Neuronal stem cell (in vitro differentiated cells): Measurements from ENCODE around the gene DXO.

Experiments
- DNase-seq: peaks from one replicate; pipeline ENCODE4 v3.0.0-alpha.2; 2013; ENCODE audit warnings: low spot score
- H2AFZ ChIP-seq: one replicate; pipeline ENCODE4 v1.6.1; 2013; ENCODE audit warnings: mild to moderate bottlenecking, low read length, inconsistent platforms
- H2AK5ac ChIP-seq: 2 replicates; pipeline ENCODE4 v1.6.1; 2013; ENCODE audit warnings: low read depth, mild to moderate bottlenecking, inconsistent platforms, low read length, moderate library complexity, mixed read lengths
- H2BK120ac ChIP-seq: 2 replicates; pipeline ENCODE4 v1.6.1; 2013; ENCODE audit warnings: low read depth, mild to moderate bottlenecking, inconsistent platforms, low read length, moderate library complexity, mixed read lengths
- H2BK12ac ChIP-seq: one replicate; pipeline ENCODE4 v1.6.1; 2013; ENCODE audit warnings: low read length, inconsistent platforms
- H2BK15ac ChIP-seq: 2 replicates; pipeline ENCODE4 v1.6.1; 2013; ENCODE audit warnings: mild to moderate bottlenecking, low read length, inconsistent platforms, mixed read lengths
- H2BK5ac ChIP-seq: one replicate; pipeline ENCODE4 v1.6.1; 2013; ENCODE audit warnings: inconsistent platforms, mild to moderate bottlenecking, low read length, moderate library complexity
- H3K14ac ChIP-seq: one replicate; pipeline ENCODE4 v1.6.1; 2013; ENCODE audit warnings: low read length, inconsistent platforms
- H3K18ac ChIP-seq: 2 replicates; pipeline ENCODE4 v1.6.1; 2013; ENCODE audit warnings: low read length, inconsistent platforms
- H3K23ac ChIP-seq: 2 replicates; pipeline ENCODE4 v1.6.1; 2013; ENCODE audit warnings: low read depth, mild to moderate bottlenecking, mixed read lengths, low read length, inconsistent platforms; ENCODE audit not compliant: poor library complexity
- H3K27ac ChIP-seq: replicated peaks from 3 replicates; pipeline ENCODE4 v1.5.1; 2013; ENCODE audit warnings: low read length, inconsistent platforms
- H3K27me3 ChIP-seq, 3 experiments: 2 replicates each; pipeline ENCODE4 v1.6.1; 2013; ENCODE audit warnings: low read length in 3 of 3, mild to moderate bottlenecking in 2 of 3, inconsistent platforms in 1 of 3, low read depth in 1 of 3, mixed read lengths in 1 of 3, moderate library complexity in 1 of 3; ENCODE audit not compliant: control insufficient read depth in 3 of 3, insufficient read depth in 3 of 3
- H3K36me3 ChIP-seq, 2 donors: replicated peaks in 1 of 2; 2 replicates each; pipeline ENCODE4 v1.6.1; 2013; ENCODE audit warnings: low read length in 2 of 2; ENCODE audit not compliant: control insufficient read depth in 2 of 2, insufficient read depth in 2 of 2
- H3K4ac ChIP-seq: 2 replicates; pipeline ENCODE4 v1.6.1; 2013; ENCODE audit warnings: inconsistent platforms, mild to moderate bottlenecking, low read length, moderate library complexity
- H3K4me1 ChIP-seq, 2 donors: 1 replicate in 1 of 2; 2 replicates in 1 of 2; pipeline ENCODE4 v1.6.1; 2013; ENCODE audit warnings: low read length in 2 of 2, low read depth in 1 of 2; ENCODE audit not compliant: control insufficient read depth in 2 of 2, insufficient read depth in 1 of 2
- H3K4me2 ChIP-seq: one replicate; pipeline ENCODE4 v1.6.1; 2013; ENCODE audit warnings: mild to moderate bottlenecking, low read length, inconsistent platforms; ENCODE audit not compliant: insufficient read depth, poor library complexity, severe bottlenecking
- H3K4me3 ChIP-seq, 2 donors: 2 replicates each; pipeline ENCODE4 v1.5.1; 2013; ENCODE audit warnings: low read length in 2 of 2, mild to moderate bottlenecking in 2 of 2, inconsistent platforms in 1 of 2, moderate library complexity in 1 of 2
- H3K79me1 ChIP-seq: one replicate; pipeline ENCODE4 v1.6.1; 2013; ENCODE audit warnings: low read depth, mild to moderate bottlenecking, inconsistent platforms, low read length, moderate library complexity
- H3K9ac ChIP-seq: one replicate; pipeline ENCODE4 v1.6.1; 2013; ENCODE audit warnings: mild to moderate bottlenecking, low read depth, low read length, inconsistent platforms; ENCODE audit not compliant: poor library complexity
- H3K9me3 ChIP-seq, 2 donors: replicated peaks in 1 of 2; 2 replicates each; pipeline versions ENCODE3 to v1.6.1; 2013; ENCODE audit warnings: low read length in 2 of 2, mild to moderate bottlenecking in 2 of 2, inconsistent platforms in 1 of 2, low read depth in 1 of 2, mixed read lengths in 1 of 2, moderate library complexity in 1 of 2; ENCODE audit not compliant: control insufficient read depth in 2 of 2, insufficient read depth in 1 of 2
- H4K8ac ChIP-seq: one replicate; pipeline ENCODE4 v1.6.1; 2013; ENCODE audit warnings: low read depth, mild to moderate bottlenecking, inconsistent platforms, low read length, moderate library complexity
- H4K91ac ChIP-seq: one replicate; pipeline ENCODE4 v1.6.1; 2013; ENCODE audit warnings: low read length, low read depth, mild to moderate bottlenecking, inconsistent platforms; ENCODE audit not compliant: poor library complexity
- WGBS, 2 donors: extraction: QIAGEN DNeasy Blood & Tissue Kit; methylation state at CpG; one replicate each; pipeline ENCODE4 v1.1.7; 2013; ENCODE audit warnings: missing lambda C conversion rate in 2 of 2, mixed read lengths in 1 of 2; ENCODE audit not compliant: insufficient read length in 2 of 2, insufficient replicate concordance in 1 of 2; ENCODE audit errors: extremely low coverage in 2 of 2; 5-methylcytosine and 5-hydroxymethylcytosine counted together

The DXO gene

GRCh38 chr6:31940256-31940664, 31.7 kb downstream of the DXO start:
- H4K8ac ChIP-seq = no peak overlapping the region
- no peak overlapping the region for H3K23ac ChIP-seq
- no peak overlapping the region for H2AK5ac ChIP-seq
- no peak overlapping the region for H3K4me2 ChIP-seq
- H3K36me3 ChIP-seq = no peaks in the 10 kb centered on the region
- no peak for DNase-seq
- peaks cover 0 to 5% of the 10 kb centered on the region in 2 donors for H3K4me1 ChIP-seq
- H2BK15ac ChIP-seq = no peak overlapping the region
- H3K18ac ChIP-seq = no peak overlapping the region
- H3K27ac ChIP-seq = no peak overlapping the region
- WGBS, 2 donors = no CpG with 5 or more reads among the region's 6 CpGs
- H3K9me3 ChIP-seq = no peaks in the 10 kb centered on the region
- no peak overlapping the region for H2BK5ac ChIP-seq
- peaks cover 0 to 22% (median 0%) of the 10 kb centered on the region in 3 experiments for H3K27me3 ChIP-seq
- no peak overlapping the region for H3K4ac ChIP-seq
- H2AFZ ChIP-seq = peak overlapping the region; percentile 80
- no peak overlapping the region for H2BK120ac ChIP-seq
- no peaks in the 10 kb centered on the region for H3K79me1 ChIP-seq
- no peak overlapping the region for H4K91ac ChIP-seq
- no peak overlapping the region for H3K4me3 ChIP-seq
- H3K9ac ChIP-seq = no peak overlapping the region
- H3K14ac ChIP-seq = no peak overlapping the region
- H2BK12ac ChIP-seq = no peak overlapping the region

- Histone ChIP-seq H4K8ac (peak overlapping the region; percentile 43), H3K14ac (no peak overlapping the region), H2BK12ac (no peak overlapping the region), H3K9me3 (peaks cover 0 to 4% of the 10 kb centered on the region in 2 donors), H3K23ac (peak overlapping the region; percentile 3), H2AFZ (no peak overlapping the region), H4K91ac (no peak overlapping the region), H3K18ac (no peak overlapping the region), H2BK5ac (peak overlapping the region; percentile 39), H3K4ac (no peak overlapping the region), H2BK15ac (no peak overlapping the region), H3K4me2 (no peak overlapping the region), H3K4me1 (peaks cover 0 to 3% of the 10 kb centered on the region in 2 donors), H3K27ac (no peak overlapping the region), H3K79me1 (no peaks in the 10 kb centered on the region), H2AK5ac (no peak overlapping the region), H3K4me3 (no peak overlapping the region), H3K27me3 (peaks cover 0 to 10% (median 0%) of the 10 kb centered on the region in 3 experiments), H2BK120ac (no peak overlapping the region), H3K36me3 (no peaks in the 10 kb centered on the region), H3K9ac (no peak overlapping the region)
- no peak for DNase-seq
- no CpG with 5 or more reads among the region's 9 CpGs for WGBS, 2 donors
Observed at GRCh38 chr6:31935823-31936222, 36.1 kb downstream of the DXO start.

- no CpG with 5 or more reads among the region's 3 CpGs for WGBS, 2 donors
- no peak overlapping the region for H3K14ac ChIP-seq
- no peak overlapping the region for H3K27ac ChIP-seq
- H3K36me3 ChIP-seq = no peaks in the 10 kb centered on the region
- peaks cover 0 to 7% (median 0%) of the 10 kb centered on the region in 3 experiments for H3K27me3 ChIP-seq
- H3K18ac ChIP-seq = no peak overlapping the region
- H3K4me1 ChIP-seq = no peaks in the 10 kb centered on the region
- H3K23ac ChIP-seq = no peak overlapping the region
- H2AK5ac ChIP-seq = no peak overlapping the region
- H4K91ac ChIP-seq = no peak overlapping the region
- no peak overlapping the region for H3K4ac ChIP-seq
- H3K79me1 ChIP-seq = no peaks in the 10 kb centered on the region
- no peak overlapping the region for H3K9ac ChIP-seq
- no peak overlapping the region for H2BK12ac ChIP-seq
- no peak overlapping the region for H3K4me2 ChIP-seq
- no peak for DNase-seq
- no peak overlapping the region for H2AFZ ChIP-seq
- no peak overlapping the region for H2BK15ac ChIP-seq
- no peak overlapping the region for H2BK120ac ChIP-seq
- no peak overlapping the region for H3K4me3 ChIP-seq
- no peak overlapping the region for H2BK5ac ChIP-seq
- no peak overlapping the region for H4K8ac ChIP-seq
- H3K9me3 ChIP-seq = peaks cover 0 to 6% of the 10 kb centered on the region in 2 donors
Observed at GRCh38 chr6:31935021-31935420, 36.9 kb downstream of the DXO start.

GRCh38 chr6:31933537-31933936, 38.4 kb downstream of the DXO start:
- Histone ChIP-seq H2BK12ac (no peak overlapping the region), H4K91ac (no peak overlapping the region), H2AFZ (no peak overlapping the region), H3K36me3 (no peaks in the 10 kb centered on the region), H3K27ac (no peak overlapping the region), H3K4me1 (no peaks in the 10 kb centered on the region), H3K23ac (peak overlapping the region; percentile 65), H3K4me3 (peak overlapping the region in 1 of 2 donors; percentile 29), H3K4me2 (no peak overlapping the region), H3K14ac (no peak overlapping the region), H4K8ac (no peak overlapping the region), H3K18ac (no peak overlapping the region), H2BK120ac (no peak overlapping the region), H2BK5ac (no peak overlapping the region), H3K79me1 (no peaks in the 10 kb centered on the region), H3K27me3 (peaks cover 0 to 7% (median 0%) of the 10 kb centered on the region in 3 experiments), H3K4ac (no peak overlapping the region), H3K9me3 (peaks cover 0 to 6% of the 10 kb centered on the region in 2 donors), H2AK5ac (no peak overlapping the region), H2BK15ac (no peak overlapping the region), H3K9ac (no peak overlapping the region)
- WGBS, 2 donors = no CpG with 5 or more reads among the region's 19 CpGs
- DNase-seq = no peak
